Liver (tissue), 9 donors: ENCODE measurements around the gene FERMT1. TPM values are rescaled to one million over a fixed set of nuclear protein-coding genes. Genes with fewer than 3 reads are reported as not detected.
"Not testable (repeated sequence)": the region's sequence is repeated elsewhere in the genome, so short reads cannot be mapped to it uniquely, and the experiment has no call there.

Experiments used
- DNase-seq: peaks from one replicate; pipeline ENCODE4 v3.0.0-alpha.2; 2017; ENCODE audit warnings: low spot score
- H3K27ac ChIP-seq, 2 donors: one replicate each; pipeline ENCODE4 v1.7.0; 2013; ENCODE audit warnings: inconsistent platforms in 2 of 2, low read length in 2 of 2, control low read depth in 1 of 2, low read depth in 1 of 2, mild to moderate bottlenecking in 1 of 2
- H3K27me3 ChIP-seq, 4 donors: one replicate each; pipeline versions ENCODE4 v1.6.1 to v1.7.0; 2013; ENCODE audit warnings: low read length in 3 of 4, inconsistent platforms in 1 of 4, mild to moderate bottlenecking in 1 of 4, moderate library complexity in 1 of 4; ENCODE audit not compliant: control insufficient read depth in 4 of 4, insufficient read depth in 4 of 4
- H3K36me3 ChIP-seq, 4 donors: one replicate each; pipeline versions ENCODE4 v1.6.1 to v1.7.0; 2013; ENCODE audit warnings: low read length in 3 of 4, mild to moderate bottlenecking in 3 of 4, low read depth in 1 of 4, moderate library complexity in 1 of 4; ENCODE audit not compliant: control insufficient read depth in 4 of 4, insufficient read depth in 3 of 4
- H3K4me1 ChIP-seq, 4 donors: one replicate each; pipeline versions ENCODE4 v1.6.1 to v1.7.0; 2013; ENCODE audit warnings: low read length in 3 of 4, mild to moderate bottlenecking in 3 of 4, moderate library complexity in 1 of 4; ENCODE audit not compliant: control insufficient read depth in 4 of 4, insufficient read depth in 4 of 4
- H3K4me3 ChIP-seq, 3 donors: one replicate each; pipeline versions ENCODE4 v1.6.1 to v1.7.0; 2013; ENCODE audit warnings: low read length in 3 of 3, control low read depth in 1 of 3, low read depth in 1 of 3, mild to moderate bottlenecking in 1 of 3
- H3K9ac ChIP-seq, 2 donors: one replicate each; pipeline ENCODE4 v1.7.0; 2013; ENCODE audit warnings: low read length in 2 of 2, mild to moderate bottlenecking in 2 of 2, moderate library complexity in 2 of 2, control low read depth in 1 of 2, low read depth in 1 of 2
- H3K9me3 ChIP-seq, 4 donors: one replicate each; pipeline versions ENCODE4 v1.6.1 to v1.7.0; 2013; ENCODE audit warnings: low read length in 3 of 4; ENCODE audit not compliant: control insufficient read depth in 4 of 4
- EGR1 ChIP-seq, 2 donors: IDR thresholded peaks; 2 replicates each; pipeline ENCODE4 v1.6.1; 2016 to 2018; ENCODE audit warnings: antibody characterized with exemption in 2 of 2, low read depth in 2 of 2
- FOXA1 ChIP-seq: IDR thresholded peaks from 2 replicates; pipeline ENCODE4 v1.6.1; 2016; ENCODE audit warnings: antibody characterized with exemption
- GABPA ChIP-seq, 2 donors: IDR thresholded peaks in 1 of 2; conservative IDR thresholded peaks in 1 of 2; 2 replicates each; pipeline ENCODE4 v1.6.1; 2016; ENCODE audit warnings: antibody characterized with exemption in 2 of 2, mild to moderate bottlenecking in 1 of 2, moderate library complexity in 1 of 2
- HNF4A ChIP-seq, 2 donors: conservative IDR thresholded peaks; 2 replicates each; pipeline ENCODE4 v1.6.1; 2016; ENCODE audit warnings: antibody characterized with exemption in 2 of 2, mild to moderate bottlenecking in 2 of 2
- RAD21 ChIP-seq, 2 donors: IDR thresholded peaks; 2 replicates each; pipeline ENCODE4 v1.6.1; 2016; ENCODE audit warnings: antibody characterized with exemption in 2 of 2, mild to moderate bottlenecking in 2 of 2
- TAF1 ChIP-seq: conservative IDR thresholded peaks from 2 replicates; pipeline ENCODE4 v1.6.1; 2016; ENCODE audit warnings: antibody characterized with exemption, mild to moderate bottlenecking
- YY1 ChIP-seq: IDR thresholded peaks from 2 replicates; pipeline ENCODE4 v1.6.1; 2016; ENCODE audit warnings: antibody characterized with exemption, mild to moderate bottlenecking
- WGBS: extraction: QIAGEN DNeasy Blood & Tissue Kit; methylation state at CpG from one replicate; pipeline ENCODE4 v1.1.7; 2013; 5-methylcytosine and 5-hydroxymethylcytosine counted together
- polyA plus RNA-seq, 2 donors: library from polyadenylated mRNA; stranded (reverse) in 1 of 2; unstranded in 1 of 2; fragments of 200-250 nt in 1 of 2; fragments of >200 nt in 1 of 2; fragmentation: Nextera tagmentation in 1 of 2; extraction: Ambion mirVana in 1 of 2; gene quantifications; one replicate each; pipeline versions ENCODE4 v1.2.1 to v1.2.3, GENCODE V29; 2013 to 2015
- total RNA-seq, 2 donors: library from RNA; depleted of rRNA; stranded (reverse); fragments of >200 nt; gene quantifications; one replicate each; pipeline ENCODE4 v1.2.3, GENCODE V29; 2014
- TF ChIP-seq, protein P1 (sequence below): IDR thresholded peaks from 2 replicates; pipeline ENCODE4 v1.6.1; 2016; ENCODE audit warnings: antibody characterized with exemption, mild to moderate bottlenecking
- TF ChIP-seq, protein P2 (sequence below): IDR thresholded peaks from 2 replicates; pipeline ENCODE4 v1.6.1; 2016; ENCODE audit warnings: antibody characterized with exemption
- TF ChIP-seq, protein P3 (sequence below): IDR thresholded peaks from 2 replicates; pipeline ENCODE4 v1.6.1; 2016; ENCODE audit warnings: antibody characterized with exemption
- TF ChIP-seq, protein P4 (sequence below): IDR thresholded peaks from 2 replicates; pipeline ENCODE4 v1.6.1; 2016; ENCODE audit warnings: antibody characterized with exemption
- donor health status: healthy.
- donor health status: healthy.
- donor health status: healthy.
- donor health status: healthy.
- donor health status: healthy.

Gene FERMT1
- total and polyA plus RNA-seq, 4 donors = 0.11 to 0.42 (median 0.21) TPM

DNA sequence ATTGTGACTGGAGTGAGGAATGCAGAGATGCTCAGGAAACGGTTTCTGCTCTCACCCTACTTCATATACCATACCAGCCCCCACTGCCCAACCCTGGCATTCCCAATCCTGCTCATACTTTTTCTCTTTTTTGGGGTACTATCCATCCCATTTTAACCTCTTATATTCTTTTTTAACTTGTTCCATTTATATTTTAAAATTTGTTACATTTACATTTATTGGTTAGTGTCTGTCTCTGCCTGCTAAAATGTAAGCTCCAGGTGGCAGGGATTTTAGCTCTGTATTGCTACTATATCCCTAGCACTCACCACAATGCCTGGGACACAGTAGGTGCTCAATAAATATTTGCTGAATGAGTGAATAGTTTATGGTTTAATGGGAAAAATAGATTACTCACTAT lies 8.1 kb downstream of the FERMT1 start:
- 81% methylated on average over 1 of the region's 1 CpG for WGBS
- H3K4me3 ChIP-seq = no peak overlapping the region
- H3K9ac ChIP-seq = no peak overlapping the region
- TF ChIP-seq, protein P1, sequence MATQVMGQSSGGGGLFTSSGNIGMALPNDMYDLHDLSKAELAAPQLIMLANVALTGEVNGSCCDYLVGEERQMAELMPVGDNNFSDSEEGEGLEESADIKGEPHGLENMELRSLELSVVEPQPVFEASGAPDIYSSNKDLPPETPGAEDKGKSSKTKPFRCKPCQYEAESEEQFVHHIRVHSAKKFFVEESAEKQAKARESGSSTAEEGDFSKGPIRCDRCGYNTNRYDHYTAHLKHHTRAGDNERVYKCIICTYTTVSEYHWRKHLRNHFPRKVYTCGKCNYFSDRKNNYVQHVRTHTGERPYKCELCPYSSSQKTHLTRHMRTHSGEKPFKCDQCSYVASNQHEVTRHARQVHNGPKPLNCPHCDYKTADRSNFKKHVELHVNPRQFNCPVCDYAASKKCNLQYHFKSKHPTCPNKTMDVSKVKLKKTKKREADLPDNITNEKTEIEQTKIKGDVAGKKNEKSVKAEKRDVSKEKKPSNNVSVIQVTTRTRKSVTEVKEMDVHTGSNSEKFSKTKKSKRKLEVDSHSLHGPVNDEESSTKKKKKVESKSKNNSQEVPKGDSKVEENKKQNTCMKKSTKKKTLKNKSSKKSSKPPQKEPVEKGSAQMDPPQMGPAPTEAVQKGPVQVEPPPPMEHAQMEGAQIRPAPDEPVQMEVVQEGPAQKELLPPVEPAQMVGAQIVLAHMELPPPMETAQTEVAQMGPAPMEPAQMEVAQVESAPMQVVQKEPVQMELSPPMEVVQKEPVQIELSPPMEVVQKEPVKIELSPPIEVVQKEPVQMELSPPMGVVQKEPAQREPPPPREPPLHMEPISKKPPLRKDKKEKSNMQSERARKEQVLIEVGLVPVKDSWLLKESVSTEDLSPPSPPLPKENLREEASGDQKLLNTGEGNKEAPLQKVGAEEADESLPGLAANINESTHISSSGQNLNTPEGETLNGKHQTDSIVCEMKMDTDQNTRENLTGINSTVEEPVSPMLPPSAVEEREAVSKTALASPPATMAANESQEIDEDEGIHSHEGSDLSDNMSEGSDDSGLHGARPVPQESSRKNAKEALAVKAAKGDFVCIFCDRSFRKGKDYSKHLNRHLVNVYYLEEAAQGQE = no peak
- TF ChIP-seq RAD21 (IDR thresholded peaks at IDR 0.05) (no peak), EGR1 (IDR thresholded peaks at IDR 0.05; ENCODE audit: low read depth in 2 of 2) (no peak), HNF4A (conservative IDR thresholded peaks at IDR 0.05) (no peak), TAF1 (no peak), FOXA1 (no peak), YY1 (no peak), GABPA (IDR thresholded peaks at IDR 0.05 in 1 of 2, conservative IDR thresholded peaks at IDR 0.05 in 1 of 2) (no peak)
- TF ChIP-seq, protein P2, sequence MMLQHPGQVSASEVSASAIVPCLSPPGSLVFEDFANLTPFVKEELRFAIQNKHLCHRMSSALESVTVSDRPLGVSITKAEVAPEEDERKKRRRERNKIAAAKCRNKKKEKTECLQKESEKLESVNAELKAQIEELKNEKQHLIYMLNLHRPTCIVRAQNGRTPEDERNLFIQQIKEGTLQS = no peak
- TF ChIP-seq, protein P3, sequence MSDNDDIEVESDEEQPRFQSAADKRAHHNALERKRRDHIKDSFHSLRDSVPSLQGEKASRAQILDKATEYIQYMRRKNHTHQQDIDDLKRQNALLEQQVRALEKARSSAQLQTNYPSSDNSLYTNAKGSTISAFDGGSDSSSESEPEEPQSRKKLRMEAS = no peak
- TF ChIP-seq, protein P4, sequence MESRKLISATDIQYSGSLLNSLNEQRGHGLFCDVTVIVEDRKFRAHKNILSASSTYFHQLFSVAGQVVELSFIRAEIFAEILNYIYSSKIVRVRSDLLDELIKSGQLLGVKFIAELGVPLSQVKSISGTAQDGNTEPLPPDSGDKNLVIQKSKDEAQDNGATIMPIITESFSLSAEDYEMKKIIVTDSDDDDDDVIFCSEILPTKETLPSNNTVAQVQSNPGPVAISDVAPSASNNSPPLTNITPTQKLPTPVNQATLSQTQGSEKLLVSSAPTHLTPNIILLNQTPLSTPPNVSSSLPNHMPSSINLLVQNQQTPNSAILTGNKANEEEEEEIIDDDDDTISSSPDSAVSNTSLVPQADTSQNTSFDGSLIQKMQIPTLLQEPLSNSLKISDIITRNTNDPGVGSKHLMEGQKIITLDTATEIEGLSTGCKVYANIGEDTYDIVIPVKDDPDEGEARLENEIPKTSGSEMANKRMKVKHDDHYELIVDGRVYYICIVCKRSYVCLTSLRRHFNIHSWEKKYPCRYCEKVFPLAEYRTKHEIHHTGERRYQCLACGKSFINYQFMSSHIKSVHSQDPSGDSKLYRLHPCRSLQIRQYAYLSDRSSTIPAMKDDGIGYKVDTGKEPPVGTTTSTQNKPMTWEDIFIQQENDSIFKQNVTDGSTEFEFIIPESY = no peak
- no peaks in the 10 kb centered on the region for H3K4me1 ChIP-seq
- H3K36me3 ChIP-seq = no peaks in the 10 kb centered on the region
- H3K27ac ChIP-seq = no peak overlapping the region
- H3K9me3 ChIP-seq = peaks cover 0 to 3% (median under 1%) of the 10 kb centered on the region in 4 donors
- H3K27me3 ChIP-seq = no peaks in the 10 kb centered on the region
- DNase-seq = no peak

DNA sequence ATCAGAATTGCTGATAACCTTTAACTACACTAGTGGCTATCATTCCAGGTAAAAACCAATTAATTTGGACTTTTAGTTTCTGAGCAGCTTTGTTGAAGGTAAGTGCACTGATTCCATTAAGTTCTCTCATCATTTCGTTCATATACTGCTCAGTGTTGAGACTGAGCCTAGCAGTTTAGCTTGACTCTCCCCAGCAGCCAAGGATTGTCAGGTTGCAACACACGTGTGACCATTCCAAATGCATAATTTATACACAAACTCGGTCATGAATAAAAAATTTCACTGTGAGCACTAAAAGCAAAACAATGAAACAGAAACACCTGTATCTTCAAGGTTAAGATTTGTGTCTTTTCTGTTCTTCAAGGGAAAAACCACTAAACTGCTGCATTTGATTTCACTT lies 8.9 kb downstream of the FERMT1 start:
- Histone ChIP-seq H3K27me3 (no peaks in the 10 kb centered on the region), H3K27ac (no peak overlapping the region), H3K4me1 (no peaks in the 10 kb centered on the region), H3K9me3 (peaks cover 0 to 3% (median under 1%) of the 10 kb centered on the region in 4 donors), H3K4me3 (no peak overlapping the region), H3K9ac (no peak overlapping the region), H3K36me3 (no peaks in the 10 kb centered on the region)
- no peak for TF ChIP-seq TAF1
- TF ChIP-seq RAD21 (IDR thresholded peaks at IDR 0.05) = no peak
- TF ChIP-seq, protein P3 = no peak
- WGBS = 78% methylated on average over 3 of the region's 3 CpGs
- no peak for DNase-seq

DNA sequence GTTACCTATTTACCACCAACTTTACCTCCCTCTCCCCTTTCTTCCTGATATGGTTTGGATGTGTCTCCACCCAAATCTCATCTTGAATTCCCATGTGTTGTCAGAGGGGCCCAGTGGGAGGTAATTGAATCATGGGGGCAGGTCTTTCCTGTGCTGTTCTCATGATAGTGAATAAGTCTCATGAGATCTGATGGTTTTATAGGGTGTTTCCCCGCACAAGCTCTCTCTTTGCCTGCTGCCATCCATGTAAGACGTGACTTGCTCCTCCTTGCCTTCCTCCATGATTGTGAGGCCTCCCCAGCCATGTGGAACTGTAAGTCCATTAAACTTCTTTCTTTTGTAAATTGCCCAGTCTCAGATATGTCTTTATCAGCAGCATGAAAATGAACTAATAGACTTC lies 9.9 kb downstream of the FERMT1 start:
- not testable (repeated sequence) for H3K9ac ChIP-seq, H3K4me1 ChIP-seq, H3K4me3 ChIP-seq, H3K27ac ChIP-seq, H3K9me3 ChIP-seq, DNase-seq, H3K36me3 ChIP-seq, H3K27me3 ChIP-seq
- 73% methylated on average over 2 of the region's 2 CpGs for WGBS
